HG03469 (cell line): ENCODE results near the gene GALC.

Source experiments
- ATAC-seq: cut with Tn5 transposase; IDR thresholded peaks from one replicate; pipeline ENCODE4 v1.9.1; 2021; ENCODE audit warnings: mild to moderate bottlenecking, moderate library complexity, moderate number of reproducible peaks; ENCODE audit not compliant: unreplicated experiment

Gene GALC

GRCh38 chr14:87960013-87960787 is 32.8 kb downstream of the GALC start:
- no peak for ATAC-seq

GRCh38 chr14:87955501-87955900 is 37.5 kb downstream of the GALC start:
- no peak for ATAC-seq

- ATAC-seq = peak; percentile 65
These were observed 40.5 kb downstream of the GALC start for GRCh38 chr14:87952307-87953094.

GRCh38 chr14:87944987-87945604 is 47.9 kb downstream of the GALC start:
- no peak for ATAC-seq

GRCh38 chr14:87940894-87941293 is 52.1 kb downstream of the GALC start:
- ATAC-seq = no peak

- peak; percentile 98 for ATAC-seq
These were observed 52.6 kb downstream of the GALC start for GRCh38 chr14:87940382-87940781.

GRCh38 chr14:87935886-87936285 is 57.1 kb downstream of the GALC start:
- no peak for ATAC-seq

- no peak for ATAC-seq
These were observed 57.7 kb downstream of the GALC start for GRCh38 chr14:87935081-87935828.

- ATAC-seq = peak; percentile 56
These were observed 58.8 kb downstream of the GALC start for GRCh38 chr14:87934185-87934584.

- no peak for ATAC-seq
These were observed 76.1 kb downstream of the GALC start for GRCh38 chr14:87916886-87917275.

GRCh38 chr14:87916103-87916885 is 76.7 kb downstream of the GALC start:
- no peak for ATAC-seq

- ATAC-seq = no peak
These were observed 84.4 kb downstream of the GALC start for GRCh38 chr14:87908550-87908949.

- no peak for ATAC-seq
These were observed 91.3 kb downstream of the GALC start for GRCh38 chr14:87901652-87902051.

- ATAC-seq = no peak
These were observed 91.7 kb downstream of the GALC start for GRCh38 chr14:87901236-87901635.

- ATAC-seq = no peak
These were observed 93.8 kb downstream of the GALC start for GRCh38 chr14:87899228-87899627.

- ATAC-seq = no peak
These were observed 94.7 kb downstream of the GALC start for GRCh38 chr14:87898301-87898700.

GRCh38 chr14:87896393-87897380 is 96.3 kb downstream of the GALC start:
- peak; percentile 62 for ATAC-seq

GRCh38 chr14:87894920-87895319 is 98.1 kb downstream of the GALC start:
- ATAC-seq = no peak

- ATAC-seq = no peak
These were observed 100.2 kb downstream of the GALC start for GRCh38 chr14:87892763-87893162.
